NK-92 (cell line): ENCODE results near the gene LRBA.

Source experiments
- DNase-seq: peaks from one replicate; lab custom pipeline; 2025; ENCODE audit not compliant: unreplicated experiment; lab: John Stamatoyannopoulos, UW

The LRBA gene

GRCh38 chr4:150591406-150591805 is 423.7 kb downstream of the LRBA start:
- DNase-seq, result no peak

- DNase-seq, result no peak
These were observed 424.5 kb downstream of the LRBA start for GRCh38 chr4:150590631-150591030.

GRCh38 chr4:150589157-150589556 is 425.9 kb downstream of the LRBA start:
- DNase-seq, result no peak

GRCh38 chr4:150588316-150588715 is 426.8 kb downstream of the LRBA start:
- DNase-seq, result no peak

- no peak for DNase-seq
These were observed 428.8 kb downstream of the LRBA start for GRCh38 chr4:150586162-150586810.

GRCh38 chr4:150585611-150586010 is 429.5 kb downstream of the LRBA start:
- DNase-seq, result no peak

GRCh38 chr4:150584111-150584915 is 430.8 kb downstream of the LRBA start:
- DNase-seq, result no peak

GRCh38 chr4:150583287-150584110 is 431.6 kb downstream of the LRBA start:
- DNase-seq, result no peak

- no peak for DNase-seq
These were observed 432.2 kb downstream of the LRBA start for GRCh38 chr4:150582873-150583286.

- DNase-seq, result no peak
These were observed 432.8 kb downstream of the LRBA start, which contains the start of gene MAB21L2 for GRCh38 chr4:150582146-150582872. TSS of gene MAB21L2 (plus strand) at chr4:150582151. CDS start at chr4:150583030, 879 bp downstream.

GRCh38 chr4:150581641-150582051 is 433.4 kb downstream of the LRBA start:
- no peak for DNase-seq

GRCh38 chr4:150581056-150581605 is 434.0 kb downstream of the LRBA start:
- DNase-seq, result no peak

- DNase-seq, result no peak
These were observed 434.8 kb downstream of the LRBA start for GRCh38 chr4:150580306-150580705.

- DNase-seq, result no peak
These were observed 435.4 kb downstream of the LRBA start for GRCh38 chr4:150579551-150580234.

- DNase-seq, result no peak
These were observed 436.2 kb downstream of the LRBA start for GRCh38 chr4:150578745-150579501.

- no peak for DNase-seq
These were observed 437.3 kb downstream of the LRBA start for GRCh38 chr4:150577796-150578195.

- DNase-seq, result no peak
These were observed 440.4 kb downstream of the LRBA start for GRCh38 chr4:150574678-150575077.

GRCh38 chr4:150573534-150573933 is 441.6 kb downstream of the LRBA start:
- no peak for DNase-seq
